SK-N-SH treated with all-trans-retinoic acid at 6 μM for 48 hours (cell line): ENCODE measurements around the gene STXBP1.

Experiments
- ATAC-seq: fragments of 200-7000 bp; cut with Tn5 transposase; 3 replicates; pipeline ENCODE4 v1.9.1; 2020; ENCODE audit warnings: mild to moderate bottlenecking, moderate library complexity
- ARNTL ChIP-seq: fragments of 450-650 bp; formaldehyde crosslinking; IDR thresholded peaks from 2 replicates; pipeline ENCODE4 v1.5.0; 2020; ENCODE audit warnings: low read depth, mild to moderate bottlenecking, moderate library complexity, borderline replicate concordance
- BACH2 ChIP-seq: fragments of 250-450 bp; sonication (Bioruptor Pico); IDR thresholded peaks from 2 replicates; pipeline ENCODE4 v1.9.0; 2021; ENCODE audit warnings: mild to moderate bottlenecking, borderline replicate concordance
- ESRRG ChIP-seq: fragments of 250-450 bp; sonication (Bioruptor Pico); IDR thresholded peaks from 2 replicates; pipeline ENCODE4 v1.6.1; 2021; ENCODE audit warnings: mild to moderate bottlenecking
- GLIS3 ChIP-seq: fragments of 250-450 bp; sonication (Bioruptor Pico); IDR thresholded peaks from 2 replicates; pipeline ENCODE4 v1.5.0; 2020; ENCODE audit warnings: mild to moderate bottlenecking, moderate library complexity
- ISL1 ChIP-seq: fragments of 250-450 bp; sonication (Bioruptor Pico); IDR thresholded peaks from 2 replicates; pipeline ENCODE4 v2.1.2; 2022; ENCODE audit warnings: mild to moderate bottlenecking, moderate library complexity
- PATZ1 ChIP-seq: fragments of 250-450 bp; sonication (Bioruptor Pico); IDR thresholded peaks from 2 replicates; pipeline ENCODE4 v1.8.0; 2020; ENCODE audit warnings: mild to moderate bottlenecking, moderate library complexity, borderline replicate concordance
- PPARA ChIP-seq: fragments of 250-450 bp; sonication (Bioruptor Pico); IDR thresholded peaks from 2 replicates; pipeline ENCODE4 v1.5.0; 2020; ENCODE audit warnings: mild to moderate bottlenecking, borderline replicate concordance
- RARB ChIP-seq: fragments of 250-450 bp; sonication (Bioruptor Pico); IDR thresholded peaks from 2 replicates; pipeline ENCODE4 v1.8.0; 2021; ENCODE audit warnings: mild to moderate bottlenecking, moderate library complexity
- SNAI2 ChIP-seq: fragments of 250-450 bp; sonication (Bioruptor Pico); IDR thresholded peaks from 2 replicates; pipeline ENCODE4 v1.5.0; 2020; ENCODE audit warnings: mild to moderate bottlenecking, moderate library complexity
- TCF4 ChIP-seq: fragments of 250-450 bp; sonication (Bioruptor Pico); IDR thresholded peaks from 2 replicates; pipeline ENCODE4 v1.8.0; 2021; ENCODE audit warnings: mild to moderate bottlenecking, moderate library complexity, borderline replicate concordance
- TOX ChIP-seq: fragments of 250-450 bp; sonication (Bioruptor Pico); IDR thresholded peaks from 2 replicates; pipeline ENCODE4 v1.8.0; 2021; ENCODE audit warnings: mild to moderate bottlenecking, moderate library complexity, borderline replicate concordance
- ZC3H10 ChIP-seq: fragments of 250-450 bp; sonication (Bioruptor Pico); IDR thresholded peaks from 2 replicates; pipeline ENCODE4 v1.5.1; 2021; ENCODE audit warnings: mild to moderate bottlenecking, moderate library complexity
- ZFP3 ChIP-seq: fragments of 250-450 bp; sonication (Bioruptor Pico); IDR thresholded peaks from 2 replicates; pipeline ENCODE4 v1.5.0; 2020; ENCODE audit warnings: mild to moderate bottlenecking, moderate library complexity
- ZNF565 ChIP-seq: fragments of 450-650 bp; formaldehyde crosslinking; conservative IDR thresholded peaks from 2 replicates; pipeline ENCODE4 v1.5.0; 2020; ENCODE audit warnings: low read depth, mild to moderate bottlenecking, moderate library complexity
- TF ChIP-seq, protein P1 (sequence below): fragments of 250-450 bp; sonication (Bioruptor Pico); IDR thresholded peaks from 2 replicates; pipeline ENCODE4 v1.8.0; 2021; ENCODE audit warnings: low read depth, mild to moderate bottlenecking, moderate library complexity, borderline replicate concordance
- TF ChIP-seq, protein P2 (sequence below): fragments of 250-450 bp; sonication (Bioruptor Pico); IDR thresholded peaks from 2 replicates; pipeline ENCODE4 v1.5.1; 2020; ENCODE audit warnings: low read depth, mild to moderate bottlenecking, moderate library complexity
- TF ChIP-seq, protein P3 (sequence below): fragments of 250-450 bp; sonication (Bioruptor Pico); IDR thresholded peaks from 2 replicates; pipeline ENCODE4 v1.5.1; 2021; ENCODE audit warnings: mild to moderate bottlenecking, moderate library complexity
- TF ChIP-seq, protein P4 (sequence below): fragments of 250-450 bp; sonication (Bioruptor Pico); IDR thresholded peaks from 2 replicates; pipeline ENCODE4 v1.5.0; 2020; ENCODE audit warnings: mild to moderate bottlenecking, moderate library complexity

Gene STXBP1

DNA sequence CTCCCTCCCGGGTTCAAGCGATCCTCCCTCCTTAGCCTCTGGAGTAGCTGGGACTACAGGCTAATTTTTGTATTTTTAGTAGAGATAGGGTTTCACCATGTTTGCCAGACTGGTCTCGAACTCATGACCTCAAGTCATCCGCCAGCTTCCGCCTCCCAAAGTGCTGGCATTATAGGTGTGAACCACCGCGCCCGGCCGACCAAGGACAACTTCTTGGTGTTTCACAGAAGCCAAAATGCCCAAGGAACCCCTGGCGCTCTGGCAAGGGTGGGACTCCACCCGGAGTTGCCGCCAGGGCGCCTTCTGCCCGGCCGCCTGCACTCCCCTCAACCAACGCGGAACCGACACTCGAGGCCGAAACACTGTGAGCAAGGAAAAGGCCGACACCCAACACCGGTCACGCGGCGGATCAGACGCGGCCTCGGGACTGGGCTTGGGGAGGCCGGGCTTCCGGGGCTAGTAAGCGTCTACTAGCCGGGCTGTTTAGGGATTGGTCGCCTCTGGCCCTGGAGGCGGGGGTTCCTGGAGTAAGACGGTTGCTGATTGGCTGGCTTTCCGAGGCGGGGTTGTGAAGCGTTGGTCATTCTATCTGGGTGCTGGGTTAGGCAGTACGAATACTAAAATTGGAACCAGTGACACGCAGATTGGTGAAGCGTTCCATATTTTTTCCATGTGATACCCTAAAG is 87.1 kb downstream of the STXBP1 start:
- peak; percentile 95 for ATAC-seq
- TF ChIP-seq GLIS3 (CRISPR knock-in tag) (no peak), ZFP3 (CRISPR knock-in tag) (no peak), ESRRG (no peak), RARB (no peak), TOX (no peak), ZC3H10 (CRISPR knock-in tag) (no peak), PATZ1 (CRISPR knock-in tag) (no peak), BACH2 (CRISPR knock-in tag) (no peak), ARNTL (CRISPR knock-in tag) (no peak), ISL1 (CRISPR knock-in tag) (no peak)
- TF ChIP-seq, protein P1, sequence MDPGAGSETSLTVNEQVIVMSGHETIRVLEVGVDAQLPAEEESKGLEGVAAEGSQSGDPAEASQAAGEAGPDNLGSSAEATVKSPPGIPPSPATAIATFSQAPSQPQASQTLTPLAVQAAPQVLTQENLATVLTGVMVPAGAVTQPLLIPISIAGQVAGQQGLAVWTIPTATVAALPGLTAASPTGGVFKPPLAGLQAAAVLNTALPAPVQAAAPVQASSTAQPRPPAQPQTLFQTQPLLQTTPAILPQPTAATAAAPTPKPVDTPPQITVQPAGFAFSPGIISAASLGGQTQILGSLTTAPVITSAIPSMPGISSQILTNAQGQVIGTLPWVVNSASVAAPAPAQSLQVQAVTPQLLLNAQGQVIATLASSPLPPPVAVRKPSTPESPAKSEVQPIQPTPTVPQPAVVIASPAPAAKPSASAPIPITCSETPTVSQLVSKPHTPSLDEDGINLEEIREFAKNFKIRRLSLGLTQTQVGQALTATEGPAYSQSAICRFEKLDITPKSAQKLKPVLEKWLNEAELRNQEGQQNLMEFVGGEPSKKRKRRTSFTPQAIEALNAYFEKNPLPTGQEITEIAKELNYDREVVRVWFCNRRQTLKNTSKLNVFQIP (CRISPR knock-in tag), result no peak
- TF ChIP-seq, protein P2, sequence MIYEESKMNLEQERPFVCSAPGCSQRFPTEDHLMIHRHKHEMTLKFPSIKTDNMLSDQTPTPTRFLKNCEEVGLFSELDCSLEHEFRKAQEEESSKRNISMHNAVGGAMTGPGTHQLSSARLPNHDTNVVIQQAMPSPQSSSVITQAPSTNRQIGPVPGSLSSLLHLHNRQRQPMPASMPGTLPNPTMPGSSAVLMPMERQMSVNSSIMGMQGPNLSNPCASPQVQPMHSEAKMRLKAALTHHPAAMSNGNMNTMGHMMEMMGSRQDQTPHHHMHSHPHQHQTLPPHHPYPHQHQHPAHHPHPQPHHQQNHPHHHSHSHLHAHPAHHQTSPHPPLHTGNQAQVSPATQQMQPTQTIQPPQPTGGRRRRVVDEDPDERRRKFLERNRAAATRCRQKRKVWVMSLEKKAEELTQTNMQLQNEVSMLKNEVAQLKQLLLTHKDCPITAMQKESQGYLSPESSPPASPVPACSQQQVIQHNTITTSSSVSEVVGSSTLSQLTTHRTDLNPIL (CRISPR knock-in tag), result no peak
- TF ChIP-seq, all 23 proteins: peak for 0

- no peak for ATAC-seq
- TF ChIP-seq, protein P2 (CRISPR knock-in tag), result no peak
- TF ChIP-seq, protein P1 (CRISPR knock-in tag), result no peak
- TF ChIP-seq PPARA (CRISPR knock-in tag) (no peak), RARB (no peak), PATZ1 (CRISPR knock-in tag) (no peak), SNAI2 (no peak), TCF4 (CRISPR knock-in tag) (no peak), ZNF565 (CRISPR knock-in tag) (no peak), ZFP3 (CRISPR knock-in tag) (no peak), ZC3H10 (CRISPR knock-in tag) (no peak), ESRRG (no peak), GLIS3 (CRISPR knock-in tag) (no peak)
- TF ChIP-seq, protein P3, sequence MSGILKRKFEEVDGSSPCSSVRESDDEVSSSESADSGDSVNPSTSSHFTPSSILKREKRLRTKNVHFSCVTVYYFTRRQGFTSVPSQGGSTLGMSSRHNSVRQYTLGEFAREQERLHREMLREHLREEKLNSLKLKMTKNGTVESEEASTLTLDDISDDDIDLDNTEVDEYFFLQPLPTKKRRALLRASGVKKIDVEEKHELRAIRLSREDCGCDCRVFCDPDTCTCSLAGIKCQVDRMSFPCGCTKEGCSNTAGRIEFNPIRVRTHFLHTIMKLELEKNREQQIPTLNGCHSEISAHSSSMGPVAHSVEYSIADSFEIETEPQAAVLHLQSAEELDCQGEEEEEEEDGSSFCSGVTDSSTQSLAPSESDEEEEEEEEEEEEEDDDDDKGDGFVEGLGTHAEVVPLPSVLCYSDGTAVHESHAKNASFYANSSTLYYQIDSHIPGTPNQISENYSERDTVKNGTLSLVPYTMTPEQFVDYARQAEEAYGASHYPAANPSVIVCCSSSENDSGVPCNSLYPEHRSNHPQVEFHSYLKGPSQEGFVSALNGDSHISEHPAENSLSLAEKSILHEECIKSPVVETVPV (CRISPR knock-in tag), result no peak
- TF ChIP-seq, protein P4, sequence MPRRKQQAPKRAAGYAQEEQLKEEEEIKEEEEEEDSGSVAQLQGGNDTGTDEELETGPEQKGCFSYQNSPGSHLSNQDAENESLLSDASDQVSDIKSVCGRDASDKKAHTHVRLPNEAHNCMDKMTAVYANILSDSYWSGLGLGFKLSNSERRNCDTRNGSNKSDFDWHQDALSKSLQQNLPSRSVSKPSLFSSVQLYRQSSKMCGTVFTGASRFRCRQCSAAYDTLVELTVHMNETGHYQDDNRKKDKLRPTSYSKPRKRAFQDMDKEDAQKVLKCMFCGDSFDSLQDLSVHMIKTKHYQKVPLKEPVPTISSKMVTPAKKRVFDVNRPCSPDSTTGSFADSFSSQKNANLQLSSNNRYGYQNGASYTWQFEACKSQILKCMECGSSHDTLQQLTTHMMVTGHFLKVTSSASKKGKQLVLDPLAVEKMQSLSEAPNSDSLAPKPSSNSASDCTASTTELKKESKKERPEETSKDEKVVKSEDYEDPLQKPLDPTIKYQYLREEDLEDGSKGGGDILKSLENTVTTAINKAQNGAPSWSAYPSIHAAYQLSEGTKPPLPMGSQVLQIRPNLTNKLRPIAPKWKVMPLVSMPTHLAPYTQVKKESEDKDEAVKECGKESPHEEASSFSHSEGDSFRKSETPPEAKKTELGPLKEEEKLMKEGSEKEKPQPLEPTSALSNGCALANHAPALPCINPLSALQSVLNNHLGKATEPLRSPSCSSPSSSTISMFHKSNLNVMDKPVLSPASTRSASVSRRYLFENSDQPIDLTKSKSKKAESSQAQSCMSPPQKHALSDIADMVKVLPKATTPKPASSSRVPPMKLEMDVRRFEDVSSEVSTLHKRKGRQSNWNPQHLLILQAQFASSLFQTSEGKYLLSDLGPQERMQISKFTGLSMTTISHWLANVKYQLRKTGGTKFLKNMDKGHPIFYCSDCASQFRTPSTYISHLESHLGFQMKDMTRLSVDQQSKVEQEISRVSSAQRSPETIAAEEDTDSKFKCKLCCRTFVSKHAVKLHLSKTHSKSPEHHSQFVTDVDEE (CRISPR knock-in tag), result no peak
Measured at GRCh38 chr9:127700140-127700539, 88.1 kb downstream of the STXBP1 start.
